Ishikawa (cell line): ENCODE results near the gene LCE7A.

Source experiments
- CEBPB ChIP-seq: IDR thresholded peaks from 2 replicates; pipeline ENCODE4 v1.6.1; 2012
- CREB1 ChIP-seq: IDR thresholded peaks from 2 replicates; pipeline ENCODE4 v1.6.1; 2012; ENCODE audit warnings: low read depth
- EGR1 ChIP-seq: IDR thresholded peaks from 2 replicates; pipeline ENCODE4 v1.6.1; 2012
- EP300 ChIP-seq: IDR thresholded peaks from 2 replicates; pipeline ENCODE4 v1.6.1; 2012; ENCODE audit warnings: borderline replicate concordance
- FOXM1 ChIP-seq: IDR thresholded peaks from 2 replicates; pipeline ENCODE4 v1.6.1; 2012; ENCODE audit warnings: low read depth, borderline replicate concordance
- NFIC ChIP-seq: IDR thresholded peaks from 2 replicates; pipeline ENCODE4 v1.6.1; 2012
- RAD21 ChIP-seq: IDR thresholded peaks from 2 replicates; pipeline ENCODE4 v1.6.1; 2012; ENCODE audit warnings: low read depth
- TAF1 ChIP-seq: IDR thresholded peaks from 2 replicates; pipeline ENCODE4 v1.6.1; 2012; ENCODE audit warnings: low read depth, mild to moderate bottlenecking
- TCF12 ChIP-seq: IDR thresholded peaks from 2 replicates; pipeline ENCODE4 v1.6.1; 2012; ENCODE audit warnings: low read depth
- TEAD4 ChIP-seq: IDR thresholded peaks from 2 replicates; pipeline ENCODE4 v1.6.1; 2012
- YY1 ChIP-seq: IDR thresholded peaks from 2 replicates; pipeline ENCODE4 v1.6.1; 2012; ENCODE audit warnings: low read depth
- ZBTB7A ChIP-seq: IDR thresholded peaks from 2 replicates; pipeline ENCODE4 v1.6.1; 2012; ENCODE audit warnings: low read depth
- TF ChIP-seq, protein P1 (sequence below): IDR thresholded peaks from 2 replicates; pipeline ENCODE4 v1.6.1; 2012; ENCODE audit warnings: low read depth, mild to moderate bottlenecking
- TF ChIP-seq, protein P2 (sequence below): IDR thresholded peaks from 2 replicates; pipeline ENCODE4 v1.6.1; 2012
- TF ChIP-seq, protein P3 (sequence below): IDR thresholded peaks from 2 replicates; pipeline ENCODE4 v1.6.1; 2012

The LCE7A gene

DNA sequence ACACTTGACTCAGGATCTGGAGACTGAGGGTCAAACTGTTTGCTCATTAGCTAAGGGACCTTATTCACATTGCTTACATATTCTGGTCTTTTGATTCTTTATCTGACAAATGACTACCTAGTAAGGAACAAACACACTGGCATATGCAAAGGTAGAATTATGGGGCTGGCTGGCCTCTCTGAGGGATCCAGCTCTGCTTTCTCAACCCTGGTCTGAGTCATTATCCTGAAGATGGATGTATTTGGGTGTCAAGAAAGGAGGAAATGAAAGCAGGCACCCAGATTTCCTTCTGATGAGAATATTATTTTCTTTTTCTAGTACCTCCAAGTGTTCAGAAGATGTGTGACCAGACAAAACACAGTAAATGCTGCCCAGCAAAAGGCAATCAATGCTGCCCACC, 24.3 kb downstream of the LCE7A start:
- no peak for TF ChIP-seq YY1
- TF ChIP-seq, protein P1, sequence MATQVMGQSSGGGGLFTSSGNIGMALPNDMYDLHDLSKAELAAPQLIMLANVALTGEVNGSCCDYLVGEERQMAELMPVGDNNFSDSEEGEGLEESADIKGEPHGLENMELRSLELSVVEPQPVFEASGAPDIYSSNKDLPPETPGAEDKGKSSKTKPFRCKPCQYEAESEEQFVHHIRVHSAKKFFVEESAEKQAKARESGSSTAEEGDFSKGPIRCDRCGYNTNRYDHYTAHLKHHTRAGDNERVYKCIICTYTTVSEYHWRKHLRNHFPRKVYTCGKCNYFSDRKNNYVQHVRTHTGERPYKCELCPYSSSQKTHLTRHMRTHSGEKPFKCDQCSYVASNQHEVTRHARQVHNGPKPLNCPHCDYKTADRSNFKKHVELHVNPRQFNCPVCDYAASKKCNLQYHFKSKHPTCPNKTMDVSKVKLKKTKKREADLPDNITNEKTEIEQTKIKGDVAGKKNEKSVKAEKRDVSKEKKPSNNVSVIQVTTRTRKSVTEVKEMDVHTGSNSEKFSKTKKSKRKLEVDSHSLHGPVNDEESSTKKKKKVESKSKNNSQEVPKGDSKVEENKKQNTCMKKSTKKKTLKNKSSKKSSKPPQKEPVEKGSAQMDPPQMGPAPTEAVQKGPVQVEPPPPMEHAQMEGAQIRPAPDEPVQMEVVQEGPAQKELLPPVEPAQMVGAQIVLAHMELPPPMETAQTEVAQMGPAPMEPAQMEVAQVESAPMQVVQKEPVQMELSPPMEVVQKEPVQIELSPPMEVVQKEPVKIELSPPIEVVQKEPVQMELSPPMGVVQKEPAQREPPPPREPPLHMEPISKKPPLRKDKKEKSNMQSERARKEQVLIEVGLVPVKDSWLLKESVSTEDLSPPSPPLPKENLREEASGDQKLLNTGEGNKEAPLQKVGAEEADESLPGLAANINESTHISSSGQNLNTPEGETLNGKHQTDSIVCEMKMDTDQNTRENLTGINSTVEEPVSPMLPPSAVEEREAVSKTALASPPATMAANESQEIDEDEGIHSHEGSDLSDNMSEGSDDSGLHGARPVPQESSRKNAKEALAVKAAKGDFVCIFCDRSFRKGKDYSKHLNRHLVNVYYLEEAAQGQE = no peak
- no peak for TF ChIP-seq TEAD4
- TF ChIP-seq CREB1 = no peak
- no peak for TF ChIP-seq EP300
- TF ChIP-seq FOXM1 = no peak
- TF ChIP-seq RAD21 = no peak
- TF ChIP-seq, protein P2, sequence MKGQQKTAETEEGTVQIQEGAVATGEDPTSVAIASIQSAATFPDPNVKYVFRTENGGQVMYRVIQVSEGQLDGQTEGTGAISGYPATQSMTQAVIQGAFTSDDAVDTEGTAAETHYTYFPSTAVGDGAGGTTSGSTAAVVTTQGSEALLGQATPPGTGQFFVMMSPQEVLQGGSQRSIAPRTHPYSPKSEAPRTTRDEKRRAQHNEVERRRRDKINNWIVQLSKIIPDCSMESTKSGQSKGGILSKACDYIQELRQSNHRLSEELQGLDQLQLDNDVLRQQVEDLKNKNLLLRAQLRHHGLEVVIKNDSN = no peak
- no peak for TF ChIP-seq EGR1
- TF ChIP-seq TCF12 = no peak
- no peak for TF ChIP-seq NFIC
- no peak for TF ChIP-seq ZBTB7A
- TF ChIP-seq, protein P3, sequence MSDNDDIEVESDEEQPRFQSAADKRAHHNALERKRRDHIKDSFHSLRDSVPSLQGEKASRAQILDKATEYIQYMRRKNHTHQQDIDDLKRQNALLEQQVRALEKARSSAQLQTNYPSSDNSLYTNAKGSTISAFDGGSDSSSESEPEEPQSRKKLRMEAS = no peak
- no peak for TF ChIP-seq TAF1

GRCh38 chr1:152884506-152884905, 24.7 kb downstream of the LCE7A start:
- TF ChIP-seq, protein P1 = no peak
- no peak for TF ChIP-seq CEBPB
- TF ChIP-seq TAF1 = no peak
- TF ChIP-seq ZBTB7A = no peak

GRCh38 chr1:152884966-152885624, 25.3 kb downstream of the LCE7A start:
- no peak for TF ChIP-seq RAD21
- no peak for TF ChIP-seq EP300
- TF ChIP-seq TEAD4 = no peak
- no peak for TF ChIP-seq ZBTB7A
- no peak for TF ChIP-seq CEBPB
- no peak for TF ChIP-seq NFIC
- no peak for TF ChIP-seq EGR1
- no peak for TF ChIP-seq TCF12
- TF ChIP-seq, protein P2 = no peak
- TF ChIP-seq CREB1 = no peak
- TF ChIP-seq, protein P1 = no peak
- TF ChIP-seq FOXM1 = no peak
- TF ChIP-seq YY1 = no peak
- TF ChIP-seq, protein P3 = no peak
- no peak for TF ChIP-seq TAF1

- TF ChIP-seq CEBPB = no peak
Measured at GRCh38 chr1:152886085-152886484, 26.3 kb downstream of the LCE7A start.

DNA sequence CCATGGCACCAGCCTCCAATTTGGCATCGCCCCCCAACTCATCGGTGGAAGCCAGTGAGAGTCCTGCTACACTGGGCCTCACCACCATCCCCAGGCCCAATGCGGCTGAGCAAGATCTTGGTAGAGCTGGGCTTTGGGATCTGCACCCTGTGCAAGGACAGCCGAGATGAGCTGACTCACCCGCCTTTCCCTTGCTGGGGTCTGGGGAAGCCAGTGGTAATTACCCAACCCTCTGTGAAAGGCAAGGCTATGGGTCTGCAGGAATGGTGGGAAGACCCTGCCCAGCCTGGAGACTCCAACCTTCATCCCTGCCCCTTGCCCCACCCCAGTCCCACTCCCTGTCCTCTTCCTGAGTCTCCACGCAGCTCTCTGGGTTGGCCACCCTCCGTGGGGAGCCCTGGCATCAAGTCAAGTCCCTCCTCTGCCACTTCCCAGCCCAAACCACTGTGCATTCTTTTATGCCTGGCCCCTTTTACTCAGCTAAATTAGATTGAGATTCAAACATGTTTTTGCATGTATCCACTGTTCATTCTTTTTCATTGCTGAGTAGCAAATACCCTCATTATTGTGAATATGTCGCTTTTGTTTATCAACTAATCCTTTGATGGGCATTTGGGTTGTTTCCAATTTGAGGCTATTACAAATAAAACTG, 27.1 kb downstream of the LCE7A start:
- TF ChIP-seq TEAD4 (no peak), TAF1 (no peak), YY1 (no peak), CREB1 (no peak), EGR1 (no peak), NFIC (no peak), ZBTB7A (no peak), RAD21 (no peak), FOXM1 (no peak), CEBPB (no peak)
- TF ChIP-seq, protein P3 = no peak
- TF ChIP-seq, protein P2 = no peak
